ENCODE measurements around the gene ZNF521.

The ZNF521 gene

GRCh38 chr18:25289001-25289631, 62.9 kb downstream of the ZNF521 start:
- no peaks in the 10 kb centered on the region for H3K36me3 ChIP-seq
- no peaks in the 10 kb centered on the region for H3K27me3 ChIP-seq
- H3K4me1 ChIP-seq (ENCODE audit: control insufficient read depth in 1 of 2, insufficient read depth in 1 of 2, low read depth in 1 of 2, low read length in 1 of 2), result peaks cover 0 to 17% of the 10 kb centered on the region in 2 experiments
- H3K9me3 ChIP-seq, result no peaks in the 10 kb centered on the region
- H3K4me3 ChIP-seq (ENCODE audit: low read depth in 1 of 2, low read length in 1 of 2), result no peak overlapping the region
- no peak overlapping the region for H3K27ac ChIP-seq
- no peak for TF ChIP-seq CTCF (IDR thresholded peaks at IDR 0.05)

- no peaks in the 10 kb centered on the region for H3K36me3 ChIP-seq
- H3K4me1 ChIP-seq (ENCODE audit: control insufficient read depth in 1 of 2, insufficient read depth in 1 of 2, low read depth in 1 of 2, low read length in 1 of 2), result peaks cover 0 to 20% of the 10 kb centered on the region in 2 experiments
- no peaks in the 10 kb centered on the region for H3K9me3 ChIP-seq
- H3K27ac ChIP-seq, result no peak overlapping the region
- no peaks in the 10 kb centered on the region for H3K27me3 ChIP-seq
- H3K4me3 ChIP-seq (ENCODE audit: low read depth in 1 of 2, low read length in 1 of 2), result no peak overlapping the region
- no peak for TF ChIP-seq CTCF (IDR thresholded peaks at IDR 0.05)
These were observed 63.5 kb downstream of the ZNF521 start for GRCh38 chr18:25288340-25288938.

GRCh38 chr18:25287106-25287505, 64.9 kb downstream of the ZNF521 start:
- Histone ChIP-seq H3K4me1 (ENCODE audit: control insufficient read depth in 1 of 2, insufficient read depth in 1 of 2, low read depth in 1 of 2, low read length in 1 of 2) (peaks cover 0 to 23% of the 10 kb centered on the region in 2 experiments), H3K9me3 (no peaks in the 10 kb centered on the region), H3K4me3 (ENCODE audit: low read depth in 1 of 2, low read length in 1 of 2) (no peak overlapping the region), H3K27ac (no peak overlapping the region), H3K27me3 (peaks cover 2% of the 10 kb centered on the region), H3K36me3 (no peaks in the 10 kb centered on the region)
- TF ChIP-seq CTCF (IDR thresholded peaks at IDR 0.05), result no peak

GRCh38 chr18:25284861-25285550, 67.0 kb downstream of the ZNF521 start:
- Histone ChIP-seq H3K4me1 (ENCODE audit: control insufficient read depth in 1 of 2, insufficient read depth in 1 of 2, low read depth in 1 of 2, low read length in 1 of 2) (peaks cover 0 to 26% of the 10 kb centered on the region in 2 experiments), H3K4me3 (ENCODE audit: low read depth in 1 of 2, low read length in 1 of 2) (no peak overlapping the region), H3K27ac (no peak overlapping the region), H3K27me3 (peaks cover 9% of the 10 kb centered on the region), H3K36me3 (no peaks in the 10 kb centered on the region), H3K9me3 (no peaks in the 10 kb centered on the region)
- TF ChIP-seq CTCF (IDR thresholded peaks at IDR 0.05), result no peak

GRCh38 chr18:25284281-25284680, 67.7 kb downstream of the ZNF521 start:
- Histone ChIP-seq H3K9me3 (no peaks in the 10 kb centered on the region), H3K27me3 (peaks cover 9% of the 10 kb centered on the region), H3K4me3 (ENCODE audit: low read depth in 1 of 2, low read length in 1 of 2) (no peak overlapping the region), H3K27ac (no peak overlapping the region), H3K4me1 (ENCODE audit: control insufficient read depth in 1 of 2, insufficient read depth in 1 of 2, low read depth in 1 of 2, low read length in 1 of 2) (peaks cover 0 to 22% of the 10 kb centered on the region in 2 experiments), H3K36me3 (no peaks in the 10 kb centered on the region)
- no peak for TF ChIP-seq CTCF (IDR thresholded peaks at IDR 0.05)

Data from neutrophil (primary cell).